Stimulated activated CD4-positive, alpha-beta T cell treated with anti-CD3 and anti-CD28 coated beads, Interleukin-4, amount 100 ng/mL, for 48 hours (primary cell): ENCODE measurements around the gene RICTOR.

ENCODE experiments used
- DNase-seq, 2 donors: peaks; one replicate each; pipeline ENCODE4 v3.0.0-alpha.2; 2020; ENCODE audit warnings: low read depth in 2 of 2

RICTOR gene

DNA sequence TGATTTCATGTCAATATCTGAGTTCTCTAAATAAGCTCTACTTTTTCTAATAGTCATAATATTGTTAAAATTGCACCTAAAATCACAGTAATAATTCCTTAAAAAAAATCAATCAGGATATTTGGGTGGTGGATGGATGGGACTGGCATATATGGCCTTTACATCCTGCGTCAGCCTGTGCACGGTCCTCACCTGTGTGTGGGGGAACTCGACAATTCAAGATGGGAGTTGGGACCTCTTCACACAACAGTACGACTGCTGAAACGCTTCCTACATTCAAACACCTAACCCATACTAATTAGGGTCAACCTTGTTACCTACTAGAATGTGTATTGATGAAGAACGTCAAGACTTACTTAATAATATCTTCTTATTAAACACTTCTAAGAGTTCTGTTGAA lies 137.9 kb downstream of the RICTOR start:
- DNase-seq = no peak

DNA sequence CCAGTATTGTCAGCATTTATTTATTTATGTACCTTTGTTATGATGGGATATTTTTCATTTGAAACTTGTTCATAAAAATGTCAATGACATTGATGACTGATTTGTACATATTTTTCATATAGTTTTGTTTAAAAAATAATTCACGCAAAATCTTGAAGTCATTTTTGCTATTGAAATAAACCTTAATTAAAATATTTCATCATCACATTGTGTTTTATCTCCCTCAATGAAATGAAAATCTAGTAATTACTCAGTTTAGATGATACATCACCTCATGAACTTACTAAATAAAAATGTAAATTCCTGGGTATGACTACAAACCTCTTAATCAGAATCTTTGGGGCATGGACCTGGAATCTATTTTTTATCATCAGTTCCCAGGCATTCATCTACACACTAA lies 138.8 kb downstream of the RICTOR start:
- DNase-seq = no peak

DNA sequence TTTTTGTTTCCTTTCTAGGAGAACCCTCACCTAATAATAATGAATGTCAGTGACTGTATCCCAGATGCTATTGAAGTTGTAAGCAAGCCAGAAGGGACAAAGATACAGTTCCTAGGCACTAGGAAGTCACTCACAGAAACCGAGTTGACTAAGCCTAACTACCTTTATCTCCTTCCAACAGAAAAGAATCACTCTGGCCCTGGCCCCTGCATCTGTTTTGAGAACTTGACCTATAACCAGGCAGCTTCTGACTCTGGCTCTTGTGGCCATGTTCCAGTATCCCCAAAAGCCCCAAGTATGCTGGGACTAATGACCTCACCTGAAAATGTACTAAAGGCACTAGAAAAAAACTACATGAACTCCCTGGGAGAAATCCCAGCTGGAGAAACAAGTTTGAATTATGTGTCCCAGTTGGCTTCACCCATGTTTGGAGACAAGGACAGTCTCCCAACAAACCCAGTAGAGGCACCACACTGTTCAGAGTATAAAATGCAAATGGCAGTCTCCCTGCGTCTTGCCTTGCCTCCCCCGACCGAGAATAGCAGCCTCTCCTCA lies 141.3 kb downstream of the RICTOR start:
- no peak for DNase-seq

DNA sequence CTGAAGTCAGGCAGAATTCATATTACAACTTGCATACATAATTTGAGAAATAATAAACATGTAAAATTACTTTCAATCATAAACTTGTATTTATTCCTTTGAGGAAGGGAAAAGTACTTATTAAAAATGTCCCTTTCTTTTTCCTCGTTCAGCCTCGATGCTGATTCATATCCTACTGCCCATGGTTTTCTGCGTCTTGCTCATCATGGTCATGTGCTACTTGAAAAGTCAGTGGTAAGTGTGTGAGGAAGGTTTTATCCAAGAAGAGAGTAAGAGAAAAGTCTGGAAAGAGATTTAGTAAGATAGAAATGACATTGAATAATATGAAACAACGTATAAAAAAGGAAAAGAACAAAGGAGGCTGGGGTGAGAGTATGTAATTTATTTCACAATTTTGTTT lies 142.5 kb downstream of the RICTOR start:
- DNase-seq = no peak

DNA sequence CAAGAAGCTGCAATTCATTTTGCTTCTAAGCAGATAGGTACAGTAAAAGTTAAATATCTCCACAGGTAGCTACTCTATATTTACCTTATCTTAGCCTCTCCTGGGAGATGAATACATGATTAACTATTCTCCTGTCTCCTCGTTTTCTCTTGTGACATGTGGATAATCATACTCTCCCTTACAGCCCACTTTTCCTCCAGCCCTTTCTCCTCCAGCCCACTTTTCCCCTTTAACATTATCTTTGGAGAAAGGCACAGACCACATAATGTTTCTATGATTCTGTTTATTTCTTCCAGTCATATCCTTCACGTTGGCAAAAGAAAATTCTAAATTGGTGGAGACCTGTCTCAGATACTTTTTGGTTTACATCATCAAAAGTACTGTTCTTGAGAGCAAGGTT lies 144.4 kb downstream of the RICTOR start:
- DNase-seq = no peak

DNA sequence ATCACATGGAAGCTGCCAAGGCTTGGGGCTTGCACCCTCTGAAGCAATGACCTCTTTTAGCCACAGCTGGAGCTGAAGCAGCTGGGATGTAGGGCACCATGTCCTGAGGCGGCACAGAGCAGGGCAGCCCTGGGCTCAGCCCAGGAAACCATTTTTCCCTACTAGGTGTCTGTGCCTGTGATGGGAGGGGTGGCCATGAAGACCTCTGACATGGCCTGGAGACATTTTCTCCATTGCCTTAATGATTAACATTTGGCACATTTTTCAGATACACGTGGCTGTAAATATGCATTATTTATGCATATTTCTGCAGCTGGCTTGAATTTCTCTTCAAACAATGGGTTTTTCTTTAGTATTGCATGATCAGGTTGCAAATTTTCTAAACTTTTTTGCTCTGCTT lies 146.7 kb downstream of the RICTOR start:
- no peak for DNase-seq

DNA sequence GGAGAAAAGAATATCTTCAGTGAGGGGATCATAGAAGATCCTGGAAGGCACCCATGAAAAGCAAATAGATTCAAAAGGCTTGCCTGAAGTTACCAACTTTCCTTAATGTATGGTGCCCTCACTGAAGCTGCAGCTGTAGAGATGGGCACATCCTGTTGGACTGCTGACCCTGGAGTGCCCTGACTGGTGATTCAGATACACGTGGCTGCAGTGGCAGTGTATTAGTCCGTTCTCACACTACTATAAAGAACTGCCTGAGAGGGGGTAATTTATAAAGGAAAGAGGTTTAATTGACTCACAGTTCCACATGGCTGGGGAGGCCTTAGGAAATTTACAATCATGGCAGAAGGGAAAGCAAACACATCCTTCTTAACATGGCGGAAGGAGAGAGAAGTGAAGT lies 148.1 kb downstream of the RICTOR start:
- no peak for DNase-seq

DNA sequence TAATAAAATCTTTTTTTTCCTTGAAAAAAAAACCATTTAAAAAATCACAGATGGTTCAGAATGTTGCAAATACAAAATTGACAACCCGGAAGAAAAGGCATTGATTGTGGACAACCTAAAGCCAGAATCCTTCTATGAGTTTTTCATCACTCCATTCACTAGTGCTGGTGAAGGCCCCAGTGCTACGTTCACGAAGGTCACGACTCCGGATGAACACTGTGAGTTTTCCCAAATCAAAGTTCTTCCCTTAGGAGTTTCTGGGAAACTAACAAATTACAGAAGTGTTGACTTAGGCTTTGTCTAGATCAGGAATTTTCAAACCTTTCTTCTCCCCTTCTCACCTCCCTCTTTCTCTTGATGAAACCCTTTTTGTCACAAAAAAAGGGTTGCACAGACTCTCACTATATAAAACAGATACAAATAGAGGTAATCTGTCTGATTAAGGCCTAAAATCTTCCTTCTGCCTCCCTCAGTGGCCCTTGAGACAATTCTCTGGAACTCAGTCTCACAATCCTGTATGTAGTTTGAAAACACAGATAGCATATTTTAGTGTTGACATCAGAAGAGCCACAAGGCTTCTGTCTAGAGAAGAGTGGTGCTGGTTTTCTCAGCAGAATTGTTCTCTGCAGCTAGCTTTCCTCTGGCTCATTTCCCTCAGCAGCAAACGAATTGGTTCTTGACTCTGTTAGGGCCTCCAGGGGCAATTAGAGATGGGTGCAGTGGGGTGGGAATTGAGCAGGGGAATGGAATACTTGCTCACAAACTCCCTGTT lies 148.9 kb downstream of the RICTOR start:
- no peak for DNase-seq

DNA sequence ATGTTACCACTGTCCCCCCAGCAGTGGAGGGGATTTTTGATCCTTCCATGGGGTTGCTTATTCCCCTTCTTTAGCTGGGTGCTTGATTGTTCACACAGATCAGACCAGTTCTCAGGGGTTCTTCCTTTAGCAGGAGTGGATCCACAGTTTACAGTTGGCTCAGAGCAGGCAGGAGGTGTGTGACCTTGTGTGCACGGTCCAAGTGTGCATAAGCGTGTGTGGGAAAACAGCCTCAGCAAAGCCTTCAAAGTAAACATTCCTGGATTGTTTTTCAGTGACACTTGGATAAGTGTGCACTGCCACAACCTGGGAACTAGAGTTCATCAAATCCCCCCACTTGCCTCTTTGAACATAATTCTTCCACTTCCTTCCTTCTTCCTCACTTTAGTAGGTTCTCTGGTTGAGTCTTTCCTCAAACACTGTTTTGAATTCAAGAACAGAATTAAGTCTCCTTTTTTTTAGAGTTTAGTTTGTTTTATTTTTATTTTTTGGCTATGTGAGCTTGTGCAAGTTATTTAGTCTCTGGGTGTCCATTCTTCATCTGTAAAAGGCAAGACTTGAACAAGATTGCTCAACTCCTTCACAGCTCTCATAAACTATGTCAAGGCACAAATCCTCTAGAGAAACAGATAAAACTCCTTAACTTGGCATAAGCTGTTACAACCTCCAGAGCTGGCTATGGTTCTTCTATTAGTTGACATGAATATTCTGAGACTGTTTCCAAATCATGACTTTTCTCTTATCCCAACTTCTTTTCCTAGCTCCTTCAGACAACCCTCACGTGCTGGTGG lies 150.3 kb downstream of the RICTOR start:
- DNase-seq = no peak

DNA sequence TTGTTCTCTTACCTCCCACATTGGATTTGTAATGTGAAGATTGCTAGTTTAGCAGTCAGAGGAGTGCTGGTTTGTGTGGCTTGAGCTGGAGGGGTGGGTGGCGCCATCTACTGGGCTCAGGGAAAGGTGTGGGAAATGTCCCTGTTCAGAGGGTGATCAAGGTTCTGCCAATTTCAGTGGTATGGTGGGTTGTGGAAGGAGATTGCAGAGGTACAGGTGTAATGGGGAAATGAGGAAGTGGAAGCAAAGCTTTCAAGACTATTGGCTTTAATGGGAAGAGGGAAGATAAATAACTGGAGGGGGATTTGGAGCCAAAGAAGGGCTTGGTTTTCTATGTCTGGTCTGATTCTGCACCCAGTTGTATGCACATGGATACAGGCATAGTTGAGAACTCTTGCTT lies 152.0 kb downstream of the RICTOR start:
- peak; percentile 16 to 42 for DNase-seq

DNA sequence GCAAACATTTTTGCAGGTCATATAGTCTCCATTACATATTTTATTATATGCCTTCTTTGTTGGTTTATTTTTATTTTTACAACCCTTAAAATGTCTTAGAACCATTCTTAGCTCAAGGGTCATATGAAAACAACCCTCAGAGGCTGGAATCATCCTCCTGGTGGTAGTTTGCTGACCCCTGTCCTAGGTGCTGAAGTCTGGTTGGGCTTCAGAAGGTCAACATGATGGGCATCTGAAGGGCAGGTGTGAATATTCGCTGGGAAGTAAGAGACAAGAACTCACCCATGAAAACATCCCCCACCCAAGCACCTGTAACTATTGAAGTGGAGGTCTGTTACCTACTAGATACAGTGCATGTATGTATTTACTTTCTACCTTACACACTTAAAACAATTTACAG lies 153.0 kb downstream of the RICTOR start:
- no peak for DNase-seq

DNA sequence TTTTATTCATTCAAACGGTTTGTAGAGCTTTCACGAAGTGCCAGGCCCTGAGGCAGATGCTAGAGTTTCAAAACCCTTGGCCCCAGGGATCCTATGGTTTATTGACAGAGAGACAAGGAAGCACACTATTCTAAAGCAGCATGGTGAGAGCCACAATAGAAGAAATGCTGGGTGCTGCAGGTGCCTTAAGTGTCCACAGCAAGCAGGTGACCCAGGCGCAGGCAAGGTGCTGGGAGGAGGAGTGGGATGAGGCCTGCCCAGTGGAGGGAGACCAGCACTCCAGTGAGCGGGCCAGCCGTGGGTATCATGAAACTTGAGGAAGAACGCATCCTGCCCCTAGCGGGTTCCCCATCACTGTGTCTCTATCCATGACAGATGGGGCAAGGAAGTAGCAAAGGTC lies 157.4 kb downstream of the RICTOR start:
- DNase-seq = no peak

DNA sequence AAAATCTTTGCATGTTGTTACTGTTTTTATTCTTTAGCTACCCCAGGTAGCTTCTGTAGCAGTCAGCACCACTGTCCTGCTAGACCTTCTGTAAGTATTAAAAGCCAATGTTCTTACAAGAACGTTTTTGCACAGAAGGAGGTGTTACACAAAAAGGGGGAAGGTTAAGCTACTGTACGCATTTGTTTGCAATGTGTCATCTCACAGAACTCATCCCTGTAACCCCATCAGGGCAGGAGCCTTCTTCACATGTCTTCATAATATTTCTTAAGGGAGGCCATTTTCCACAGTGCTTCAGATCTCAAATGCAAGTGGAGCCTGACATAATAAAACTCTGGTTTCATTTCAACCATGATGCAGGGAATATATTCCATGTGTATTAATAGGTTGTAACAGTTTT lies 160.5 kb downstream of the RICTOR start:
- no peak for DNase-seq

DNA sequence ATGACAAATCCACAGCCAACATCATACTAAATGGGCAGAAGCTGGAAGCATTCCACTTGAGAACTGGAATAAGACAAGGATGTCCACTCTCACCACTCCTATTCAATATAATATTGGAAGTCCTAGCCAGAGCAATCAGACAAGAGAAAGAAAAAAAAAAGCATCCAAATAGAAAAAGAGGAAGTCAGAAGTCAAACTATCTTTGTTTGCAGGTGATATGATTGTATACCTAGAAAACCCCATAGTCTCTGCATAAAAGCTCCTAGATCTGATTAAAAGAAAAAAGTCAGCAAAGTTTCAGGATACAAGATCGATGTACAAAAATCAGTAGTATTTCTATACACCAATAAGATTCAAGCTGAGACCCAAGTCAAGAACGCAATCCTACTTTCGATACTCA lies 162.3 kb downstream of the RICTOR start:
- DNase-seq = no peak

DNA sequence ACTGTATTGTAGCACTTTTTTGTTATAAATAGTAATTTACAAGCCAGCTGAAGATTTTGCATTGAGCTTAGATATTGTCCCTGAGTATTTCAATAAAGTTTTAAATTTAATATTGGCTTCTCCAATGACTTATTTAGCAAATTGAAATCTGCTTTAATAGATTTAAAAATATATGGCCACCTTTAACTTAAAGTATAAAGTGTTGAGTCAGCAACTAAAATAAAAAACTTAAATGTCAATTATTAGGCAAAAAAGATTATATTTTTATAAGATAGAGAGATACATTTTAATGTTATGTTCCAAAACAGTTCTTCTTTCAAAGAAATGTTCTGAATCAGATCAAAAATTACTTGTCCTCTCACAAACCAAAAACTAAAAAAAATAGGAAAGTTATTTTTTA lies 167.7 kb downstream of the RICTOR start:
- no peak for DNase-seq

DNA sequence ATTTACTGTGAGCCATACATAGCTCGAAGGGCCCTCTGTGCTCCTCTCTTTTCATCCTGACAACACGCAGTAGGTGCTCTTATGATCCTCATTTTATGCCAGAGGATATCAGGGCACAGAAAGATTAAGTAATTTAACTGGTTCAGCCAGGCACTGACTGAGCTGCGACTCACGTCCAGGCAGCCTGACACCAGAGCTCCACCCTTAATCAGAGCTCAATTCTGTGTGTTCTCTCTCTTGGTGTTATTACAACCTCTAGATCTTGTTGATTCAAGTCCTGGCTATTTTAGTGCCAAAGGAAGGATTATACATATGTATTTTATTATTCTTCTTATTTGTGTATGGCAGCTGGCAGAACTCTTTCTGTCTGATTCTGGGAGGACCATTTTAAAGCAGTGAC lies 168.7 kb downstream of the RICTOR start:
- DNase-seq = no peak

DNA sequence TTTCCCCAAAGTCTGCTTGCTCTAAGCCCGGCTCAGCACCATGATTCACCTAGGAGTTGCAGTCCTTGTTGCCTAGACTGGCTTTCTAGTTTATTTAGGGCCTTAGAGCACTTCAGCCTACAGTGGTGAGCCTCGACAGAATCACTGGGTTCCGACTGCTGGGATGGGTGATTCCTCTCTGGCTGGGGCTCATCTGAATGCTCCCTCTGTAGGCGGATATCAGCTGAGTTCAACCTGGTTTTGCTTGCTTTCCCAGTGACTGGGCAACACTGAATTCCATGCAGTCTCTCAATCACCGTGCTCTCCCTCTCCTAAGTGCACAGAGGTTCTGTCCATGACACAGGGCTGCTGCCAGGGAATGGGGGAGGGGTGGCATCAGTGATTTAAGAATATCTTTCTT lies 174.3 kb downstream of the RICTOR start:
- DNase-seq = no peak

DNA sequence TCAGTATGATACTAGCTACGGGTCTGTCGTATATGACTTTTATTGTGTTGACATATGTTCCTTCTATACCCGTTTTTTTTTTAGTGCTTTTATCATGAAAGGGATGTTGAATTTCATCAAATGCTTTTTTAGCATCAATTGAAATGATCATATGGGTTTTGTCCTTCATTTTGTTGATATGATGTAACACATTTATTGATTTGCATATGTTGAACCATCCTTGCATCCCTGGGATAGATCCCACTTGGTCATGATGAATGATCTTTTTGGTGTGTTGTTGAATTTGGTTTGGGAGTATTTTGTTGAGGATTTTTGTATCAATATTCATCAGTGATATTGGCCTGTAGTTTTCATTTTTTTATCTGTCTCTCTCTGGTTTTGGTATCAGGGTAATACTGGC lies 177.4 kb downstream of the RICTOR start:
- DNase-seq = no peak

DNA sequence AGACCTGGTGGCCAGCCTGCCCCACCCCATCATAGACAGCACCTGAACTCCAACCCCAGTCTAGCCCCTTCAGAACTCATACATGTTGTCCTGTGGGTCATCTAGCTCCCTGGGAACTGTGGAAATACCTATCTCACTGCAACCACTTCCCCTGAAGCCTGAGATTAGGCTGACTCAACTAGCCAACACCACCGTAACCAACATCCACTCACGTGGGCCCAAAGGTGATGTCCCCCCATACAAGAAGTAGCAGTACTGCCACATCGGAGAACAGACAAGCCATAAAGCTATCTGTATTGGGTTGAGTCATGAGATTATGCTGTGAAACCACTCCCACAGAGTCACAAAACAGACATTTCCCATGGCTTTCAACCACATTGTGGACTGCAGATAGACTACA lies 181.8 kb downstream of the RICTOR start:
- no peak for DNase-seq

DNA sequence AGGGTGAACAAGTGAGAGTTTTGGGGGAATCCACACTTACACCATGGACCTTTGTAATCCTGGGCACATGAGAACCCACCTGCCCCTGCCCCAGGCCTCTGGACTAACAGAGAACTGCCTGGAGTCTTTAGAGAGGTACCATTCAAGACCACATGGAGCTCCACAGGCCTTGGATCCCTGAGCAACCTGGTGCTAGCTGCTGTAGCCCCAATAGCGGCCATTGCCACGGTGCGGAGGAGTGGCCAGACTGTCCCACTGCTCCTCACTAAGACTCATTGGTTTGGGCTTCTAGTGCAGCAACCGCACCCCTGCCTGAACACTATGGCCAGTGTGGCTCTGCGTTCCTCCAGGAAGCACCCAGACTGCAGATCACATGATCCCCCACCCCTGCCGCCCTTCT lies 182.6 kb downstream of the RICTOR start:
- no peak for DNase-seq

DNA sequence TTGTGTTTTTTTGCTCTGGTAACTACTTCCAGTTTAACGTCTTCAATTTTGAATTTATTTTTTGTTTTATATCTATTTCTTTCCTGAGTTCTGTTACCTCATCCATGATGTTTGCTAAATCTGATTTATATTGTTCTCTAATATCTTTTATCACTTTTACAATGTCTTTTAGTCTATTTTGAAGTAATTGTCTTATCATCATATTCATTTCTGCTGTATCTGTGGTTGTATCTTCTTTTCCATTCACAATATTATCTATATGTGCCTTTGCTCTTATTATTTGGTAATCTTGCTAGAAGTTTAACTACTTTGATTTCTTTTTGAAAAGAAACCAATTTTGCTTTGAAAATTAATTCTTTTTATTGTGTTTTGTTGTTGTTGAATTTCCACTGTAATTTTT lies 184.8 kb downstream of the RICTOR start:
- no peak for DNase-seq

DNA sequence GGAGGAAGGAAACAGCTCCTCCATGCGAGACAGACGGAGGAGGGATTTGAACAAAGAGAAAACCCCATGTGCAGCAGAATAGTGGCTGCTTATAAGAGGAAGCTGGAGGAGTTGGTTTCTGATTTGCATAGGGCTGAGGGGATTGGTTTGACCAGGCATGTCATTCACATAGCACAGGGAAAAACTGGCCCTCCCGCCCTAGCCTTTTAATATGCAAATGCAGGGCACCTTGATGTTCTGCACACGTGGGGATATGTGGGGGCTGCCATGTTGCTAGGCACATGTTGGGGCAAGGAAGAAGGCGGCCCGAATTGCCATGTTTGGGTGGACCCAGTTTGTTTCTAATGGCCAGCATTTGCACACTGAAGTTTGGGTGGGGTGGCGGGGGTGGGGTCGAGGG lies 186.2 kb downstream of the RICTOR start:
- DNase-seq = no peak
